H1 (cell line): Measurements from ENCODE around the gene ELL2. TPM values are rescaled to one million over a fixed set of nuclear protein-coding genes. Genes with fewer than 3 reads are reported as not detected.
A peak's percentile ranks its signal among the peaks of the same experiment; 100 is the strongest.

ENCODE experiments used
- CTCF ChIA-PET: fragments of 300-600 bp; sonication (Branson Sonifier 250); formaldehyde crosslinking; loops from one replicate; lab custom pipeline; 2021; ENCODE audit not compliant: partially characterized antibody; lab: Charles Lee
- POLR2A ChIA-PET: fragments of 300-600 bp; sonication (Branson Sonifier 250); formaldehyde crosslinking; loops from one replicate; lab custom pipeline; 2021; ENCODE audit warnings: inconsistent platforms; ENCODE audit not compliant: partially characterized antibody; lab: Charles Lee
- DNase-seq, 2 experiments: peaks; one replicate each; pipeline versions ENCODE4 v3.0.0 to v3.0.0-alpha.2; 2010 to 2022; ENCODE audit warnings: low spot score in 2 of 2, low read depth in 1 of 2, mixed read lengths in 1 of 2
- FAIRE-seq: peaks from 2 replicates; lab custom pipeline; 2011; peaks lifted over from hg19 to GRCh38; lab: Jason Lieb, UNC
- H2AFZ ChIP-seq: 2 replicates; pipeline ENCODE4 v1.8.1; 2012; ENCODE audit warnings: low read length, inconsistent platforms
- H2AK5ac ChIP-seq: 2 replicates; pipeline ENCODE4 v1.6.1; 2013; ENCODE audit warnings: low read depth, low read length
- H2BK120ac ChIP-seq: replicated peaks from 2 replicates; pipeline ENCODE3; 2013; ENCODE audit warnings: low read depth, low read length, inconsistent platforms
- H2BK12ac ChIP-seq: 2 replicates; pipeline ENCODE4 v1.6.1; 2013; ENCODE audit warnings: low read depth, low read length
- H2BK15ac ChIP-seq: 2 replicates; pipeline ENCODE4 v1.6.1; 2013; ENCODE audit warnings: low read length
- H2BK20ac ChIP-seq: 2 replicates; pipeline ENCODE4 v1.6.1; 2013; ENCODE audit warnings: low read length
- H2BK5ac ChIP-seq: 2 replicates; pipeline ENCODE4 v1.6.1; 2013; ENCODE audit warnings: low read depth, low read length
- H3K14ac ChIP-seq: 2 replicates; pipeline ENCODE4 v1.6.1; 2013; ENCODE audit warnings: inconsistent platforms; ENCODE audit not compliant: insufficient read length
- H3K18ac ChIP-seq: 2 replicates; pipeline ENCODE4 v1.6.1; 2013; ENCODE audit warnings: low read length; ENCODE audit errors: extremely low read depth
- H3K23ac ChIP-seq: 2 replicates; pipeline ENCODE4 v1.6.1; 2013; ENCODE audit warnings: inconsistent platforms; ENCODE audit not compliant: insufficient read length
- H3K23me2 ChIP-seq: 2 replicates; pipeline ENCODE4 v1.6.1; 2013; ENCODE audit warnings: low read depth, low read length
- H3K27ac ChIP-seq: 2 replicates; pipeline ENCODE4 v1.6.1; 2011; ENCODE audit warnings: low read depth, low read length, inconsistent platforms
- H3K27me3 ChIP-seq, 4 experiments: replicated peaks in 1 of 4; 1 replicate in 1 of 4; 2 replicates in 3 of 4; pipeline versions ENCODE4 v1.6.1 to v1.8.1; 2011 to 2013; ENCODE audit warnings: low read length in 3 of 4, mild to moderate bottlenecking in 3 of 4, inconsistent platforms in 2 of 4, mixed read lengths in 2 of 4, moderate library complexity in 1 of 4; ENCODE audit not compliant: control insufficient read depth in 3 of 4, insufficient read depth in 3 of 4; ENCODE audit errors: extremely low read depth in 1 of 4
- H3K36me3 ChIP-seq, 4 experiments: 2 replicates each; pipeline versions ENCODE4 v1.6.1 to v1.8.1; 2011 to 2013; ENCODE audit warnings: mild to moderate bottlenecking in 4 of 4, low read length in 3 of 4, moderate library complexity in 2 of 4, control low read depth in 1 of 4, inconsistent platforms in 1 of 4; ENCODE audit not compliant: insufficient read depth in 4 of 4, control insufficient read depth in 2 of 4
- H3K4ac ChIP-seq: replicated peaks from 2 replicates; pipeline ENCODE3; 2013; ENCODE audit warnings: low read length, low read depth, mixed read lengths, inconsistent platforms; ENCODE audit not compliant: insufficient read length
- H3K4me1 ChIP-seq, 4 experiments: replicated peaks in 1 of 4; 1 replicate in 1 of 4; 2 replicates in 3 of 4; pipeline versions ENCODE4 v1.6.1 to v1.8.1; 2011 to 2013; ENCODE audit warnings: low read length in 3 of 4, inconsistent platforms in 2 of 4, mixed read lengths in 1 of 4; ENCODE audit not compliant: insufficient read depth in 4 of 4, control insufficient read depth in 3 of 4
- H3K4me2 ChIP-seq, 2 experiments: 2 replicates each; pipeline versions ENCODE4 v1.6.1 to v1.8.1; 2011 to 2013; ENCODE audit warnings: low read depth in 2 of 2, low read length in 2 of 2, control low read depth in 1 of 2, inconsistent platforms in 1 of 2, mild to moderate bottlenecking in 1 of 2; ENCODE audit not compliant: insufficient read depth in 1 of 2
- H3K4me3 ChIP-seq, 4 experiments: fragments of 200-600, 300-600 bp in 1 of 4; sonication (generic), shearing (Covaris generic), sonication (Bioruptor Twin) in 1 of 4; 2 replicates each; pipeline versions ENCODE4 v1.5.1 to v1.8.1; 2011 to 2016; ENCODE audit warnings: low read length in 4 of 4, low read depth in 3 of 4, control low read depth in 2 of 4, inconsistent platforms in 2 of 4, mild to moderate bottlenecking in 2 of 4, mixed read lengths in 1 of 4, moderate library complexity in 1 of 4; ENCODE audit not compliant: insufficient read depth in 2 of 4; ENCODE audit errors: extremely low read depth in 1 of 4
- H3K56ac ChIP-seq: replicated peaks from 2 replicates; pipeline ENCODE3; 2013; ENCODE audit warnings: low read depth, mild to moderate bottlenecking, mixed read lengths, low read length, inconsistent platforms; ENCODE audit not compliant: insufficient read length
- H3K79me1 ChIP-seq: 2 replicates; pipeline ENCODE4 v1.6.1; 2013; ENCODE audit warnings: low read depth, low read length, control low read depth
- H3K79me2 ChIP-seq, 2 experiments: 2 replicates each; pipeline versions ENCODE4 v1.6.1 to v1.8.1; 2012 to 2013; ENCODE audit warnings: low read length in 2 of 2, mild to moderate bottlenecking in 2 of 2, inconsistent platforms in 1 of 2; ENCODE audit not compliant: insufficient read depth in 2 of 2, control insufficient read depth in 1 of 2
- H3K9ac ChIP-seq, 4 experiments: replicated peaks in 1 of 4; 1 replicate in 1 of 4; 2 replicates in 3 of 4; pipeline versions ENCODE4 v1.6.1 to v1.8.1; 2011 to 2013; ENCODE audit warnings: low read depth in 3 of 4, low read length in 3 of 4, control low read depth in 2 of 4, mild to moderate bottlenecking in 2 of 4, moderate library complexity in 2 of 4, inconsistent platforms in 1 of 4; ENCODE audit errors: extremely low read depth in 1 of 4
- H3K9me3 ChIP-seq, 2 experiments: 2 replicates each; pipeline versions ENCODE4 v1.6.1 to v1.8.1; 2012 to 2013; ENCODE audit warnings: mild to moderate bottlenecking in 2 of 2, moderate library complexity in 2 of 2, control low read depth in 1 of 2, inconsistent platforms in 1 of 2, low read depth in 1 of 2, low read length in 1 of 2, mixed read lengths in 1 of 2; ENCODE audit not compliant: insufficient read depth in 2 of 2
- H4K20me1 ChIP-seq, 2 experiments: replicated peaks in 1 of 2; 2 replicates each; pipeline versions ENCODE3 to v1.8.1; 2011 to 2013; ENCODE audit warnings: inconsistent platforms in 2 of 2, low read length in 2 of 2, mild to moderate bottlenecking in 1 of 2; ENCODE audit not compliant: insufficient read depth in 2 of 2, control insufficient read depth in 1 of 2
- H4K5ac ChIP-seq: 2 replicates; pipeline ENCODE4 v1.6.1; 2013; ENCODE audit warnings: low read length, low read depth, mixed read lengths, inconsistent platforms; ENCODE audit not compliant: insufficient read length
- H4K8ac ChIP-seq: 2 replicates; pipeline ENCODE4 v1.8.0; 2013; ENCODE audit warnings: mild to moderate bottlenecking, moderate library complexity, low read length, inconsistent platforms; ENCODE audit not compliant: insufficient read depth; ENCODE audit errors: extremely low read depth
- H4K91ac ChIP-seq: replicated peaks from 2 replicates; pipeline ENCODE3; 2013; ENCODE audit warnings: low read length, mixed read lengths, inconsistent platforms; ENCODE audit not compliant: insufficient read length
- EZH2 ChIP-seq: fragments of 200-600 bp; sonication (generic); IDR thresholded peaks from 2 replicates; pipeline ENCODE4 v1.7.1; 2012; ENCODE audit warnings: low read depth, mild to moderate bottlenecking, moderate library complexity, low read length, inconsistent platforms; ENCODE audit not compliant: severe bottlenecking
- RAD21 ChIP-seq, 2 experiments: IDR thresholded peaks in 1 of 2; conservative IDR thresholded peaks in 1 of 2; 2 replicates each; pipeline ENCODE4 v1.6.1; 2011; ENCODE audit warnings: low read depth in 2 of 2, low read length in 2 of 2, improper control_type of control experiment in 1 of 2, inconsistent platforms in 1 of 2, mild to moderate bottlenecking in 1 of 2, moderate library complexity in 1 of 2
- WGBS, 2 experiments: shearing (Covaris generic) in 1 of 2; methylation state at CpG; one replicate each; pipeline versions ENCODE4 v1.1.6 to v1.1.7; 2013 to 2015; ENCODE audit warnings: low lambda C conversion rate in 2 of 2, mixed read lengths in 2 of 2, inconsistent platforms in 1 of 2, low coverage in 1 of 2, missing lambda C conversion rate in 1 of 2; ENCODE audit not compliant: insufficient replicate concordance in 2 of 2, insufficient coverage in 1 of 2, insufficient read length in 1 of 2; ENCODE audit errors: extremely low coverage in 1 of 2, missing lambda C conversion rate in 1 of 2; 5-methylcytosine and 5-hydroxymethylcytosine counted together
- polyA plus RNA-seq, 7 experiments: library from polyadenylated mRNA; depleted of rRNA in 3 of 7; stranded (reverse) in 5 of 7; unstranded in 2 of 7; fragments of >200 nt in 5 of 7; fragments of 200-250 nt in 2 of 7; gene quantifications; 1 replicate in 5 of 7; 2 replicates in 1 of 7; 4 replicates in 1 of 7; pipeline versions ENCODE4 v1.2.1 to v1.2.3, GENCODE V29; 2011 to 2013; ENCODE audit warnings: missing spikeins in 2 of 7, mixed read lengths in 2 of 7
- total RNA-seq: library from RNA; stranded (reverse); fragmentation: NEBNext Ultra II Directional; extraction: Animal tissue kit (Norgen Biotek cat#: 25700); gene quantifications from 2 replicates; pipeline ENCODE4 v1.2.1, GENCODE V29; 2021

ELL2 gene
- total and polyA plus RNA-seq, 2 of the 8 experiments (the other 6 are each of a cell fraction or from before 2014, with no cell fraction given): 6.3 to 29.4 TPM

DNA sequence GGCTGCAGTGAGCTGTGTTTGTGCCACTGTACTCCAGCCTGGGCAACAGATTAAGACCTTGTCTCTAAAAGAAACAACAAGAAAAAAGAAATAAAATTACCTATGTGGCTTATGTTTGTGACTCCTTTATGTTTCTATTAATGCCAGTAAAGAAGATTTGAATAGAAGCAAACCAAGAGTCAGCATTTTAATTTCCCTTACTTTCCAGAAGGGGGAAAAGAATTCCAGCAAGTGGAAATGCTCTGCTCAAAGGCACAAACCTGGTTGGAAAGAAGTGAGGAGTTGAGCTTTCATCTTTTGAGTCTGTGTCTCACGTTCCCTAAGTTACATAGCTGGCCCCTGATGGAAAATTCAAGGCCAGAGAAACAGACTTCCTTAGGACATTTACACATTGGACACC is 23.6 kb upstream of the ELL2 start:
- ChIA-PET CTCF (interaction anchor here (0.7 to 1.7 kb wide), 4 partner anchors 10 to 195 kb away, joined by 3 to 4 read pairs (median 4); no protein-coding TSS in a partner anchor), POLR2A (interaction anchor here (1.2 kb wide), 1 partner anchor 22 kb away, joined by 5 read pairs; no protein-coding TSS in a partner anchor)
- H3K4me3 ChIP-seq: no peak overlapping the region
- H3K9me3 ChIP-seq: no peaks in the 10 kb centered on the region
- no peak overlapping the region for H3K4ac ChIP-seq
- H3K56ac ChIP-seq: no peak overlapping the region
- H2BK15ac ChIP-seq: no peak overlapping the region
- no peak overlapping the region for H2AK5ac ChIP-seq
- no peak overlapping the region for H2BK12ac ChIP-seq
- H3K23me2 ChIP-seq: no peaks in the 10 kb centered on the region
- H3K14ac ChIP-seq: no peak overlapping the region
- H4K5ac ChIP-seq: no peak overlapping the region
- FAIRE-seq: no peak
- no peak overlapping the region for H4K91ac ChIP-seq
- no peaks in the 10 kb centered on the region for H3K79me2 ChIP-seq
- no peak overlapping the region for H3K4me2 ChIP-seq
- 75% methylated on average over 1 of the region's 1 CpG; no CpG with 5 or more reads in 1 of the 2 experiments for WGBS, 2 experiments
- no peak overlapping the region for H2BK5ac ChIP-seq
- no peaks in the 10 kb centered on the region for H4K20me1 ChIP-seq
- no peak overlapping the region for H2BK120ac ChIP-seq
- no peak overlapping the region for H2BK20ac ChIP-seq
- no peaks in the 10 kb centered on the region for H3K79me1 ChIP-seq
- no peak overlapping the region for H4K8ac ChIP-seq
- H3K36me3 ChIP-seq: no peaks in the 10 kb centered on the region
- DNase-seq: no peak
- H3K27me3 ChIP-seq: no peaks in the 10 kb centered on the region
- H3K4me1 ChIP-seq: no peaks in the 10 kb centered on the region
- no peak overlapping the region for H3K27ac ChIP-seq
- TF ChIP-seq RAD21 (IDR thresholded peaks at IDR 0.05 in 1 of 2, conservative IDR thresholded peaks at IDR 0.05 in 1 of 2; ENCODE audit: low read depth in 2 of 2, low read length in 2 of 2): 0 out of 4 replicates have a peak, but pooled peaks of 1 of the 2 experiments have one; percentile 9
- no peak for TF ChIP-seq EZH2
- TF ChIP-seq, all 59 proteins: peak for 1
- H3K9ac ChIP-seq: no peak overlapping the region
- H3K18ac ChIP-seq: no peak overlapping the region
- H3K23ac ChIP-seq: no peak overlapping the region
- H2AFZ ChIP-seq: no peak overlapping the region
